Uterus (tissue), 4 donors: ENCODE measurements around the gene STRN3. TPM values are rescaled to one million over a fixed set of nuclear protein-coding genes. Genes with fewer than 3 reads are reported as not detected.
"Not testable (repeated sequence)": the region's sequence is repeated elsewhere in the genome, so short reads cannot be mapped to it uniquely, and the experiment has no call there.

Source experiments
- DNase-seq, 2 donors: peaks; one replicate each; pipeline ENCODE4 v3.0.0-alpha.2; 2019 to 2020
- H3K27ac ChIP-seq, 2 donors: fragments of 200-600 bp; sonication (generic); 1 replicate in 1 of 2; 2 replicates in 1 of 2; pipeline ENCODE4 v1.5.1; 2016 to 2018
- H3K27me3 ChIP-seq, 2 donors: fragments of 200-600 bp; sonication (generic); one replicate each; pipeline ENCODE4 v1.5.1; 2018 to 2019; ENCODE audit warnings: control low read depth in 1 of 2
- H3K36me3 ChIP-seq, 2 donors: fragments of 200-600 bp; sonication (generic); one replicate each; pipeline ENCODE4 v1.5.1; 2019; ENCODE audit warnings: control low read depth in 1 of 2
- H3K4me1 ChIP-seq, 2 donors: fragments of 200-600 bp; sonication (generic); one replicate each; pipeline ENCODE4 v1.5.1; 2018 to 2019; ENCODE audit warnings: control low read depth in 1 of 2
- H3K4me3 ChIP-seq, 2 donors: fragments of 200-600 bp; sonication (generic); 1 replicate in 1 of 2; 2 replicates in 1 of 2; pipeline ENCODE4 v1.5.1; 2018 to 2019; ENCODE audit warnings: mild to moderate bottlenecking in 1 of 2
- H3K9me3 ChIP-seq, 2 donors: fragments of 200-600 bp; sonication (generic); one replicate each; pipeline ENCODE4 v1.5.1; 2019; ENCODE audit warnings: control low read depth in 1 of 2
- CTCF ChIP-seq, 4 experiments: fragments of 200-600 bp in 2 of 4; fragments of 450-650 bp in 2 of 4; sonication (generic) in 2 of 4; IDR thresholded peaks; one replicate each; pipeline ENCODE4 v1.5.1; 2016 to 2019; ENCODE audit warnings: antibody characterized with exemption in 4 of 4, mild to moderate bottlenecking in 2 of 4, moderate library complexity in 1 of 4
- POLR2A ChIP-seq, 2 donors: fragments of 450-650 bp; IDR thresholded peaks; one replicate each; pipeline ENCODE4 v1.6.1; 2016; ENCODE audit warnings: antibody characterized with exemption in 2 of 2, mild to moderate bottlenecking in 1 of 2, moderate library complexity in 1 of 2
- intact Hi-C: fragments of 100-400 bp; cut with DNase I; formaldehyde crosslinking; loops from one replicate; pipeline ENCODE4 v1.15.1; 2023; ENCODE audit warnings: low total_unique reads
- total RNA-seq, 4 donors: library from RNA; depleted of rRNA in 3 of 4; stranded (reverse); fragments of >200 nt in 3 of 4; gene quantifications; one replicate each; pipeline versions ENCODE4 v1.1.0 to v1.2.4, GENCODE V29; 2014 to 2023
- donor health status: DM: yes; HTN: yes; CAD: no.

STRN3 gene
- total RNA-seq, 4 donors from 2014 or later = 25.9 to 82.0 (median 65.0) TPM

- TF ChIP-seq POLR2A (IDR thresholded peaks at IDR 0.05) = no peak
- no peak for TF ChIP-seq CTCF (IDR thresholded peaks at IDR 0.05)
- Histone ChIP-seq H3K27ac (no peak overlapping the region), H3K4me3 (no peak overlapping the region), H3K9me3 (no peaks in the 10 kb centered on the region), H3K36me3 (no peaks in the 10 kb centered on the region), H3K27me3 (no peaks in the 10 kb centered on the region), H3K4me1 (no peaks in the 10 kb centered on the region)
- DNase-seq = no peak
- intact Hi-C loops = no loop called here
These were observed 30.9 kb upstream of the STRN3 start for GRCh38 chr14:31057035-31057434.

GRCh38 chr14:31052905-31053586 is 26.9 kb upstream of the STRN3 start:
- H3K4me3 ChIP-seq, intact Hi-C loops, H3K27me3 ChIP-seq, H3K9me3 ChIP-seq, H3K4me1 ChIP-seq, H3K36me3 ChIP-seq: not testable (repeated sequence)
- DNase-seq = peak; percentile 82 to 93
- H3K27ac ChIP-seq = peak overlapping the region; percentile 11 to 67

GRCh38 chr14:31051511-31051910 is 25.3 kb upstream of the STRN3 start:
- Histone ChIP-seq H3K4me3 (no peak overlapping the region), H3K27me3 (no peaks in the 10 kb centered on the region), H3K9me3 (no peaks in the 10 kb centered on the region), H3K36me3 (no peaks in the 10 kb centered on the region), H3K27ac (no peak overlapping the region), H3K4me1 (no peaks in the 10 kb centered on the region)
- intact Hi-C loops = no loop called here
- TF ChIP-seq CTCF (IDR thresholded peaks at IDR 0.05) (no peak), POLR2A (IDR thresholded peaks at IDR 0.05) (no peak)
- DNase-seq = no peak

- Histone ChIP-seq H3K4me1 (no peaks in the 10 kb centered on the region), H3K36me3 (no peaks in the 10 kb centered on the region), H3K4me3 (no peak overlapping the region), H3K27me3 (no peaks in the 10 kb centered on the region), H3K27ac (no peak overlapping the region), H3K9me3 (no peaks in the 10 kb centered on the region)
- no peak for DNase-seq
- TF ChIP-seq POLR2A (IDR thresholded peaks at IDR 0.05) (no peak), CTCF (IDR thresholded peaks at IDR 0.05) (no peak)
- intact Hi-C loops = no loop called here
These were observed 24.8 kb upstream of the STRN3 start for GRCh38 chr14:31051023-31051422.

GRCh38 chr14:31047503-31047902 is 21.3 kb upstream of the STRN3 start:
- DNase-seq = no peak
- no peak overlapping the region for H3K4me3 ChIP-seq
- H3K4me1 ChIP-seq = no peaks in the 10 kb centered on the region
- H3K36me3 ChIP-seq = no peaks in the 10 kb centered on the region
- no peaks in the 10 kb centered on the region for H3K9me3 ChIP-seq
- intact Hi-C loops = no loop called here
- H3K27ac ChIP-seq = no peak overlapping the region
- H3K27me3 ChIP-seq = no peaks in the 10 kb centered on the region
- TF ChIP-seq CTCF (IDR thresholded peaks at IDR 0.05) (no peak), POLR2A (IDR thresholded peaks at IDR 0.05) (no peak)
